ENCODE data around the gene GDPD4.

Gene GDPD4

GRCh38 chr11:77301510-77301909, at the start of gene GDPD4:
TSS of gene GDPD4 (minus strand) at chr11:77301686. CDS start at chr11:77285137, 16,549 bp downstream.
- H3K4me1 ChIP-seq (ENCODE audit: insufficient read depth, low read length): no peaks in the 10 kb centered on the region; the same call in 1 of the 2 replicates
- no peak within 1 kb of the TSS for H3K27ac ChIP-seq (ENCODE audit: low read length)
- H3K36me3 ChIP-seq (ENCODE audit: insufficient read depth, low read depth, low read length): no peaks in the 10 kb centered on the region
- H3K27me3 ChIP-seq (ENCODE audit: insufficient read depth, low read length): no peaks in the 10 kb centered on the region
- no peak within 1 kb of the TSS for H3K9ac ChIP-seq (ENCODE audit: low read depth, low read length)
- no peak within 1 kb of the TSS for H3K4me3 ChIP-seq (ENCODE audit: low read length)
- H3K9me3 ChIP-seq (ENCODE audit: insufficient read depth, low read depth, low read length): no peaks in the 10 kb centered on the region

GRCh38 chr11:77347948-77348347, 46.5 kb upstream of the GDPD4 start:
- Histone ChIP-seq H3K27me3 (ENCODE audit: insufficient read depth, low read length) (no peaks in the 10 kb centered on the region), H3K9ac (ENCODE audit: low read depth, low read length) (no peak overlapping the region), H3K27ac (ENCODE audit: low read length) (no peak overlapping the region), H3K4me1 (ENCODE audit: insufficient read depth, low read length) (no peaks in the 10 kb centered on the region), H3K36me3 (ENCODE audit: insufficient read depth, low read depth, low read length) (peaks cover 78% of the 10 kb centered on the region), H3K9me3 (ENCODE audit: insufficient read depth, low read depth, low read length) (no peaks in the 10 kb centered on the region), H3K4me3 (ENCODE audit: low read length) (no peak overlapping the region)

GRCh38 chr11:77346906-77347603, 45.6 kb upstream of the GDPD4 start:
- no peaks in the 10 kb centered on the region for H3K4me1 ChIP-seq (ENCODE audit: insufficient read depth, low read length)
- no peak overlapping the region for H3K4me3 ChIP-seq (ENCODE audit: low read length)
- H3K27ac ChIP-seq (ENCODE audit: low read length): no peak overlapping the region
- H3K36me3 ChIP-seq (ENCODE audit: insufficient read depth, low read depth, low read length): peaks cover 78% of the 10 kb centered on the region
- no peaks in the 10 kb centered on the region for H3K9me3 ChIP-seq (ENCODE audit: insufficient read depth, low read depth, low read length)
- no peak overlapping the region for H3K9ac ChIP-seq (ENCODE audit: low read depth, low read length)
- H3K27me3 ChIP-seq (ENCODE audit: insufficient read depth, low read length): no peaks in the 10 kb centered on the region

- H3K4me3 ChIP-seq (ENCODE audit: low read length): no peak overlapping the region
- H3K27ac ChIP-seq (ENCODE audit: low read length): no peak overlapping the region
- H3K9me3 ChIP-seq (ENCODE audit: insufficient read depth, low read depth, low read length): no peaks in the 10 kb centered on the region
- no peaks in the 10 kb centered on the region for H3K27me3 ChIP-seq (ENCODE audit: insufficient read depth, low read length)
- no peaks in the 10 kb centered on the region for H3K4me1 ChIP-seq (ENCODE audit: insufficient read depth, low read length)
- peaks cover 89% of the 10 kb centered on the region for H3K36me3 ChIP-seq (ENCODE audit: insufficient read depth, low read depth, low read length)
- H3K9ac ChIP-seq (ENCODE audit: low read depth, low read length): no peak overlapping the region
Observed at GRCh38 chr11:77345621-77346020, 44.1 kb upstream of the GDPD4 start.

- H3K36me3 ChIP-seq (ENCODE audit: insufficient read depth, low read depth, low read length): peaks cover 99% of the 10 kb centered on the region
- H3K9ac ChIP-seq (ENCODE audit: low read depth, low read length): no peak overlapping the region
- no peaks in the 10 kb centered on the region for H3K4me1 ChIP-seq (ENCODE audit: insufficient read depth, low read length)
- no peaks in the 10 kb centered on the region for H3K27me3 ChIP-seq (ENCODE audit: insufficient read depth, low read length)
- H3K9me3 ChIP-seq (ENCODE audit: insufficient read depth, low read depth, low read length): no peaks in the 10 kb centered on the region
- no peak overlapping the region for H3K4me3 ChIP-seq (ENCODE audit: low read length)
- H3K27ac ChIP-seq (ENCODE audit: low read length): no peak overlapping the region
Observed at GRCh38 chr11:77340501-77340900, 39.0 kb upstream of the GDPD4 start.

- peaks cover 51% of the 10 kb centered on the region for H3K36me3 ChIP-seq (ENCODE audit: insufficient read depth, low read depth, low read length)
- no peak overlapping the region for H3K27ac ChIP-seq (ENCODE audit: low read length)
- H3K4me3 ChIP-seq (ENCODE audit: low read length): no peak overlapping the region
Observed at GRCh38 chr11:77332259-77332658, 30.8 kb upstream of the GDPD4 start.

GRCh38 chr11:77325159-77325558, 23.7 kb upstream of the GDPD4 start:
- no peaks in the 10 kb centered on the region for H3K4me1 ChIP-seq (ENCODE audit: insufficient read depth, low read length)
- no peaks in the 10 kb centered on the region for H3K27me3 ChIP-seq (ENCODE audit: insufficient read depth, low read length)
- no peak overlapping the region for H3K27ac ChIP-seq (ENCODE audit: low read length)
- no peak overlapping the region for H3K9ac ChIP-seq (ENCODE audit: low read depth, low read length)
- no peak overlapping the region for H3K4me3 ChIP-seq (ENCODE audit: low read length)
- peaks cover 49% of the 10 kb centered on the region for H3K36me3 ChIP-seq (ENCODE audit: insufficient read depth, low read depth, low read length)
- H3K9me3 ChIP-seq (ENCODE audit: insufficient read depth, low read depth, low read length): no peaks in the 10 kb centered on the region

More at GRCh38 chr11:77332259-77332658, 30.8 kb upstream of the GDPD4 start:
- no peak overlapping the region for H3K9ac ChIP-seq (ENCODE audit: low read depth, low read length)
- H3K27me3 ChIP-seq (ENCODE audit: insufficient read depth, low read length): no peaks in the 10 kb centered on the region
- no peaks in the 10 kb centered on the region for H3K4me1 ChIP-seq (ENCODE audit: insufficient read depth, low read length)
- peaks cover 4% of the 10 kb centered on the region; the same call in 1 of the 2 replicates for H3K9me3 ChIP-seq (ENCODE audit: insufficient read depth, low read depth, low read length)

GRCh38 chr11:77324508-77324907, 23.0 kb upstream of the GDPD4 start:
- Histone ChIP-seq H3K9ac (ENCODE audit: low read depth, low read length) (no peak overlapping the region; the same call in 1 of the 2 replicates), H3K27ac (ENCODE audit: low read length) (no peak overlapping the region), H3K27me3 (ENCODE audit: insufficient read depth, low read length) (no peaks in the 10 kb centered on the region), H3K4me1 (ENCODE audit: insufficient read depth, low read length) (no peaks in the 10 kb centered on the region), H3K4me3 (ENCODE audit: low read length) (no peak overlapping the region), H3K36me3 (ENCODE audit: insufficient read depth, low read depth, low read length) (peaks cover 49% of the 10 kb centered on the region), H3K9me3 (ENCODE audit: insufficient read depth, low read depth, low read length) (no peaks in the 10 kb centered on the region)

GRCh38 chr11:77322926-77323590, 21.6 kb upstream of the GDPD4 start:
- H3K4me3 ChIP-seq (ENCODE audit: low read length): no peak overlapping the region
- H3K9ac ChIP-seq (ENCODE audit: low read depth, low read length): no peak overlapping the region
- no peaks in the 10 kb centered on the region for H3K27me3 ChIP-seq (ENCODE audit: insufficient read depth, low read length)
- no peak overlapping the region for H3K27ac ChIP-seq (ENCODE audit: low read length)
- H3K4me1 ChIP-seq (ENCODE audit: insufficient read depth, low read length): no peaks in the 10 kb centered on the region
- peaks cover 49% of the 10 kb centered on the region for H3K36me3 ChIP-seq (ENCODE audit: insufficient read depth, low read depth, low read length)
- no peaks in the 10 kb centered on the region for H3K9me3 ChIP-seq (ENCODE audit: insufficient read depth, low read depth, low read length)

GRCh38 chr11:77322506-77322905, 21.0 kb upstream of the GDPD4 start:
- H3K4me3 ChIP-seq (ENCODE audit: low read length): no peak overlapping the region

GRCh38 chr11:77320351-77320750, 18.9 kb upstream of the GDPD4 start:
- Histone ChIP-seq H3K9ac (ENCODE audit: low read depth, low read length) (no peak overlapping the region), H3K36me3 (ENCODE audit: insufficient read depth, low read depth, low read length) (peaks cover 36% of the 10 kb centered on the region), H3K9me3 (ENCODE audit: insufficient read depth, low read depth, low read length) (no peaks in the 10 kb centered on the region), H3K4me3 (ENCODE audit: low read length) (no peak overlapping the region), H3K27me3 (ENCODE audit: insufficient read depth, low read length) (no peaks in the 10 kb centered on the region), H3K27ac (ENCODE audit: low read length) (no peak overlapping the region), H3K4me1 (ENCODE audit: insufficient read depth, low read length) (no peaks in the 10 kb centered on the region)

More at GRCh38 chr11:77322506-77322905, 21.0 kb upstream of the GDPD4 start:
- H3K4me1 ChIP-seq (ENCODE audit: insufficient read depth, low read length): no peaks in the 10 kb centered on the region
- no peaks in the 10 kb centered on the region for H3K27me3 ChIP-seq (ENCODE audit: insufficient read depth, low read length)
- no peak overlapping the region for H3K27ac ChIP-seq (ENCODE audit: low read length)
- peaks cover 49% of the 10 kb centered on the region for H3K36me3 ChIP-seq (ENCODE audit: insufficient read depth, low read depth, low read length)
- H3K9me3 ChIP-seq (ENCODE audit: insufficient read depth, low read depth, low read length): no peaks in the 10 kb centered on the region
- no peak overlapping the region for H3K9ac ChIP-seq (ENCODE audit: low read depth, low read length)

GRCh38 chr11:77318600-77318999, 17.1 kb upstream of the GDPD4 start:
- Histone ChIP-seq H3K9ac (ENCODE audit: low read depth, low read length) (no peak overlapping the region), H3K27ac (ENCODE audit: low read length) (no peak overlapping the region), H3K27me3 (ENCODE audit: insufficient read depth, low read length) (no peaks in the 10 kb centered on the region), H3K4me3 (ENCODE audit: low read length) (no peak overlapping the region), H3K4me1 (ENCODE audit: insufficient read depth, low read length) (no peaks in the 10 kb centered on the region), H3K9me3 (ENCODE audit: insufficient read depth, low read depth, low read length) (no peaks in the 10 kb centered on the region), H3K36me3 (ENCODE audit: insufficient read depth, low read depth, low read length) (peaks cover 22% of the 10 kb centered on the region)

Data from iPS-20b (cell line).